Nephron (organoid): ENCODE measurements around the gene MYO1D.

ENCODE experiments used
- H3K27ac Mint-ChIP-seq, 3 experiments: 2 replicates each; pipeline ENCODE4 v1.8.0; 2020; ENCODE audit warnings: mixed read lengths in 3 of 3, mild to moderate bottlenecking in 2 of 3, moderate library complexity in 1 of 3
- H3K27me3 Mint-ChIP-seq: 2 replicates; pipeline ENCODE4 v1.8.0; 2021; ENCODE audit warnings: low read depth, mild to moderate bottlenecking, moderate library complexity, mixed read lengths
- H3K36me3 Mint-ChIP-seq: 2 replicates; pipeline ENCODE4 v1.8.0; 2020; ENCODE audit warnings: low read depth, mixed read lengths
- H3K4me1 Mint-ChIP-seq: 2 replicates; pipeline ENCODE4 v1.8.0; 2020; ENCODE audit warnings: mixed read lengths
- H3K4me3 Mint-ChIP-seq, 3 experiments: 2 replicates each; pipeline ENCODE4 v1.8.0; 2020; ENCODE audit warnings: mild to moderate bottlenecking in 3 of 3, mixed read lengths in 3 of 3, moderate library complexity in 2 of 3
- H3K9me3 Mint-ChIP-seq: 2 replicates; pipeline ENCODE4 v1.8.0; 2020; ENCODE audit warnings: mixed read lengths
- CTCF ChIP-seq, 3 experiments: fragments of 200-600 bp; sonication (generic); IDR thresholded peaks; one replicate each; pipeline ENCODE4 v1.5.0; 2021; ENCODE audit warnings: antibody characterized with exemption in 3 of 3; ENCODE audit not compliant: unreplicated experiment in 3 of 3

MYO1D gene

GRCh38 chr17:32807577-32807976, 69.3 kb downstream of the MYO1D start:
- Mint-ChIP-seq H3K4me3 (no peak overlapping the region), H3K27me3 (no peaks in the 10 kb centered on the region), H3K9me3 (no peaks in the 10 kb centered on the region), H3K27ac (no peak overlapping the region), H3K4me1 (no peaks in the 10 kb centered on the region), H3K36me3 (no peaks in the 10 kb centered on the region)
- no peak for TF ChIP-seq CTCF (IDR thresholded peaks at IDR 0.05; ENCODE audit: unreplicated experiment in 3 of 3)

GRCh38 chr17:32806646-32807045, 70.3 kb downstream of the MYO1D start:
- no peak for TF ChIP-seq CTCF (IDR thresholded peaks at IDR 0.05; ENCODE audit: unreplicated experiment in 3 of 3)

GRCh38 chr17:32805029-32805976, 71.6 kb downstream of the MYO1D start:
- Mint-ChIP-seq H3K27ac (no peak overlapping the region), H3K9me3 (no peaks in the 10 kb centered on the region), H3K4me1 (no peaks in the 10 kb centered on the region), H3K4me3 (no peak overlapping the region), H3K27me3 (no peaks in the 10 kb centered on the region), H3K36me3 (no peaks in the 10 kb centered on the region)
- TF ChIP-seq CTCF (IDR thresholded peaks at IDR 0.05; ENCODE audit: unreplicated experiment in 3 of 3) = no peak

More at GRCh38 chr17:32806646-32807045, 70.3 kb downstream of the MYO1D start:
- no peaks in the 10 kb centered on the region for H3K9me3 Mint-ChIP-seq
- no peak overlapping the region for H3K27ac Mint-ChIP-seq
- no peaks in the 10 kb centered on the region for H3K4me1 Mint-ChIP-seq
- no peaks in the 10 kb centered on the region for H3K27me3 Mint-ChIP-seq
- H3K36me3 Mint-ChIP-seq = no peaks in the 10 kb centered on the region
- no peak overlapping the region for H3K4me3 Mint-ChIP-seq

- no peak overlapping the region for H3K4me3 Mint-ChIP-seq
- no peak overlapping the region for H3K27ac Mint-ChIP-seq
- TF ChIP-seq CTCF (IDR thresholded peaks at IDR 0.05; ENCODE audit: unreplicated experiment in 3 of 3) = no peak
- no peaks in the 10 kb centered on the region for H3K4me1 Mint-ChIP-seq
- H3K36me3 Mint-ChIP-seq = no peaks in the 10 kb centered on the region
- H3K9me3 Mint-ChIP-seq = no peaks in the 10 kb centered on the region
- no peaks in the 10 kb centered on the region for H3K27me3 Mint-ChIP-seq
These were observed 73.4 kb downstream of the MYO1D start for GRCh38 chr17:32803544-32803943.

GRCh38 chr17:32802306-32802705, 74.6 kb downstream of the MYO1D start:
- no peaks in the 10 kb centered on the region for H3K4me1 Mint-ChIP-seq
- H3K27me3 Mint-ChIP-seq = no peaks in the 10 kb centered on the region
- no peak overlapping the region for H3K4me3 Mint-ChIP-seq
- no peaks in the 10 kb centered on the region for H3K9me3 Mint-ChIP-seq
- H3K36me3 Mint-ChIP-seq = no peaks in the 10 kb centered on the region
- H3K27ac Mint-ChIP-seq = no peak overlapping the region
- no peak for TF ChIP-seq CTCF (IDR thresholded peaks at IDR 0.05; ENCODE audit: unreplicated experiment in 3 of 3)

GRCh38 chr17:32801641-32802040, 75.3 kb downstream of the MYO1D start:
- no peaks in the 10 kb centered on the region for H3K27me3 Mint-ChIP-seq
- no peaks in the 10 kb centered on the region for H3K36me3 Mint-ChIP-seq
- no peaks in the 10 kb centered on the region for H3K9me3 Mint-ChIP-seq
- TF ChIP-seq CTCF (IDR thresholded peaks at IDR 0.05; ENCODE audit: unreplicated experiment in 3 of 3) = no peak
- no peak overlapping the region for H3K4me3 Mint-ChIP-seq
- H3K27ac Mint-ChIP-seq = no peak overlapping the region
- H3K4me1 Mint-ChIP-seq = no peaks in the 10 kb centered on the region
